Subcutaneous adipose tissue (tissue), 4 donors: ENCODE measurements around the gene PURA. TPM values are rescaled to one million over a fixed set of nuclear protein-coding genes. Genes with fewer than 3 reads are reported as not detected.

ENCODE experiments used
- CTCF ChIP-seq: fragments of 450-650 bp; IDR thresholded peaks from one replicate; pipeline ENCODE4 v1.5.1; 2016; ENCODE audit warnings: low read depth, mild to moderate bottlenecking, control low read depth, antibody characterized with exemption, moderate library complexity
- total RNA-seq, 4 donors: library from RNA; depleted of rRNA; stranded (reverse); fragments of >200 nt; gene quantifications; one replicate each; pipeline ENCODE4 v1.1.0, GENCODE V29; 2016

The PURA gene
- total RNA-seq, 4 donors from 2014 or later, result 25.6 to 41.7 (median 31.5) TPM

GRCh38 chr5:140152022-140152999 lies 38.4 kb downstream of the PURA start:
- no peak for TF ChIP-seq CTCF

GRCh38 chr5:140153255-140153654 lies 39.3 kb downstream of the PURA start:
- no peak for TF ChIP-seq CTCF

- TF ChIP-seq CTCF, result no peak
Observed at GRCh38 chr5:140153905-140154304, 40.0 kb downstream of the PURA start.

GRCh38 chr5:140157032-140157781 lies 43.3 kb downstream of the PURA start:
- no peak for TF ChIP-seq CTCF

- TF ChIP-seq CTCF, result no peak
Observed at GRCh38 chr5:140159014-140159927, 45.4 kb downstream of the PURA start.

- TF ChIP-seq CTCF, result no peak
Observed at GRCh38 chr5:140162275-140162674, 48.4 kb downstream of the PURA start.
